Measurements from ENCODE around the gene COTL1.

DNA sequence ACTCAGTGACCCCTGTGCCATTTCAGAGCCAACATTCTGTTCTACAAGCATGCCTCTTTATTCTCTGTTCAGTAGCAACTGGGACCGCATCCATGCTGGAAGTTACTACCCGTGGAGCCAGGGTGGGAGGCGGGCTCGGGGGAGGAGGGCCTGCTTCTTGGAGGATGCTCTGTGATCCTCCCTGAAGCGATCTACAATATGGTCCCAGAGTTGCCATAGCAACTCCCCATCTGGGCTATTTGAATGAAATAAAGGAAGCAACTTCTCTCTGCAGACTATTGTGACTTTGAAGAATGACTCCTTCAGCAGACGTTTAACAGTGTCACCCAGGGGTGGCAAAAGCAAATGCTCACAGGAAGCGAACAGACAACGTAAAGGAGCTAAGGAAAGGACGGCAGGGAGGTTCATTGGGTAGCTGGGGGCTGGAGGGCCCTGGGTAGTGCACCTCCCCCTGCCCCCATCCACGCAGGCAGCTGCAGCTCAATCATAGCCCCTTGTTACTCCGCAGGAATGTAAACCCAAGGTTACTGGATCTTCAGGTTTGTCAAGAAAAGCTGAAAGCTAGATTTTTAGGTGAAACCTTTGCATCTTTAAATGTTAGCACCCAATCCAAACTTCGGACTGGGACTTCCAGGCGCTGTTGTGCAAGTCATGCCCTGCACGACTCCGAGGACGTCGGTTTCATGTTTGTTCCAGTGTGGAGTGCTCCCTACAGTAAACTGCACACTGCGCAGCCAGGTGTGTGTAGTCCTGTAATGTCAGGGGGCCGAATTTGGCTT, 62.3 kb downstream of the COTL1 start:
- TF ChIP-seq, protein P1, sequence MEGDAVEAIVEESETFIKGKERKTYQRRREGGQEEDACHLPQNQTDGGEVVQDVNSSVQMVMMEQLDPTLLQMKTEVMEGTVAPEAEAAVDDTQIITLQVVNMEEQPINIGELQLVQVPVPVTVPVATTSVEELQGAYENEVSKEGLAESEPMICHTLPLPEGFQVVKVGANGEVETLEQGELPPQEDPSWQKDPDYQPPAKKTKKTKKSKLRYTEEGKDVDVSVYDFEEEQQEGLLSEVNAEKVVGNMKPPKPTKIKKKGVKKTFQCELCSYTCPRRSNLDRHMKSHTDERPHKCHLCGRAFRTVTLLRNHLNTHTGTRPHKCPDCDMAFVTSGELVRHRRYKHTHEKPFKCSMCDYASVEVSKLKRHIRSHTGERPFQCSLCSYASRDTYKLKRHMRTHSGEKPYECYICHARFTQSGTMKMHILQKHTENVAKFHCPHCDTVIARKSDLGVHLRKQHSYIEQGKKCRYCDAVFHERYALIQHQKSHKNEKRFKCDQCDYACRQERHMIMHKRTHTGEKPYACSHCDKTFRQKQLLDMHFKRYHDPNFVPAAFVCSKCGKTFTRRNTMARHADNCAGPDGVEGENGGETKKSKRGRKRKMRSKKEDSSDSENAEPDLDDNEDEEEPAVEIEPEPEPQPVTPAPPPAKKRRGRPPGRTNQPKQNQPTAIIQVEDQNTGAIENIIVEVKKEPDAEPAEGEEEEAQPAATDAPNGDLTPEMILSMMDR (IDR thresholded peaks at IDR 0.05; ENCODE audit: low read depth, low read length, missing input control): no peak
- TF ChIP-seq SP1 (IDR thresholded peaks at IDR 0.05) (no peak), GABPA (IDR thresholded peaks at IDR 0.05 in 1 of 2, conservative IDR thresholded peaks at IDR 0.05 in 1 of 2) (no peak), YY1 (IDR thresholded peaks at IDR 0.05) (no peak), RAD21 (IDR thresholded peaks at IDR 0.05) (no peak), JUND (IDR thresholded peaks at IDR 0.05) (no peak)
- TF ChIP-seq, protein P2, sequence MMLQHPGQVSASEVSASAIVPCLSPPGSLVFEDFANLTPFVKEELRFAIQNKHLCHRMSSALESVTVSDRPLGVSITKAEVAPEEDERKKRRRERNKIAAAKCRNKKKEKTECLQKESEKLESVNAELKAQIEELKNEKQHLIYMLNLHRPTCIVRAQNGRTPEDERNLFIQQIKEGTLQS (IDR thresholded peaks at IDR 0.05): no peak
- TF ChIP-seq, protein P3, sequence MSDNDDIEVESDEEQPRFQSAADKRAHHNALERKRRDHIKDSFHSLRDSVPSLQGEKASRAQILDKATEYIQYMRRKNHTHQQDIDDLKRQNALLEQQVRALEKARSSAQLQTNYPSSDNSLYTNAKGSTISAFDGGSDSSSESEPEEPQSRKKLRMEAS (IDR thresholded peaks at IDR 0.05): no peak
- TF ChIP-seq, protein P4, sequence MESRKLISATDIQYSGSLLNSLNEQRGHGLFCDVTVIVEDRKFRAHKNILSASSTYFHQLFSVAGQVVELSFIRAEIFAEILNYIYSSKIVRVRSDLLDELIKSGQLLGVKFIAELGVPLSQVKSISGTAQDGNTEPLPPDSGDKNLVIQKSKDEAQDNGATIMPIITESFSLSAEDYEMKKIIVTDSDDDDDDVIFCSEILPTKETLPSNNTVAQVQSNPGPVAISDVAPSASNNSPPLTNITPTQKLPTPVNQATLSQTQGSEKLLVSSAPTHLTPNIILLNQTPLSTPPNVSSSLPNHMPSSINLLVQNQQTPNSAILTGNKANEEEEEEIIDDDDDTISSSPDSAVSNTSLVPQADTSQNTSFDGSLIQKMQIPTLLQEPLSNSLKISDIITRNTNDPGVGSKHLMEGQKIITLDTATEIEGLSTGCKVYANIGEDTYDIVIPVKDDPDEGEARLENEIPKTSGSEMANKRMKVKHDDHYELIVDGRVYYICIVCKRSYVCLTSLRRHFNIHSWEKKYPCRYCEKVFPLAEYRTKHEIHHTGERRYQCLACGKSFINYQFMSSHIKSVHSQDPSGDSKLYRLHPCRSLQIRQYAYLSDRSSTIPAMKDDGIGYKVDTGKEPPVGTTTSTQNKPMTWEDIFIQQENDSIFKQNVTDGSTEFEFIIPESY (IDR thresholded peaks at IDR 0.05): no peak

All from liver (tissue), 3 donors.